Left colon (tissue), 2 donors: ENCODE results near the gene ELK4. TPM values are rescaled to one million over a fixed set of nuclear protein-coding genes. Genes with fewer than 3 reads are reported as not detected.

ENCODE experiments used
- ATAC-seq: fragments of 200-7000 bp; cut with Tn5 transposase; one replicate; pipeline ENCODE4 v1.9.1; 2020; ENCODE audit warnings: mild to moderate bottlenecking, moderate library complexity
- DNase-seq, 2 donors: peaks; one replicate each; pipeline ENCODE4 v3.0.0-alpha.2; 2020
- intact Hi-C, 2 donors: fragments of 100-400 bp; cut with DNase I in 1 of 2; cut with micrococcal nuclease in 1 of 2; formaldehyde crosslinking; loops; one replicate each; pipeline versions ENCODE4 v1.11.2 to v1.14.0; 2022; cut with DNase I, micrococcal nuclease
- total RNA-seq, 2 donors: library from RNA; stranded (reverse); fragmentation: NEBNext Ultra II Directional; extraction: Animal tissue kit (Norgen Biotek cat#: 25700); gene quantifications; one replicate each; pipeline ENCODE4 v1.2.1, GENCODE V29; 2021
- donor health status: DM: no; HTN: no; CAD: no.
- donor health status: DM: yes; HTN: yes; CAD: no.

Gene ELK4
- total RNA-seq, 2 donors from 2014 or later, result 37.4 to 39.5 TPM

- DNase-seq, result no peak
- intact Hi-C loops, result no loop called here
- ATAC-seq, result no peak
Observed at GRCh38 chr1:205610036-205610435, 21.8 kb downstream of the ELK4 start.

- ATAC-seq (no peak), DNase-seq (no peak)
- intact Hi-C loops, result no loop called here
Observed at GRCh38 chr1:205604825-205605505, 26.8 kb downstream of the ELK4 start.

- ATAC-seq, result no peak
- no peak for DNase-seq
- intact Hi-C loops, result no loop called here
Observed at GRCh38 chr1:205604059-205604458, 27.8 kb downstream of the ELK4 start.

GRCh38 chr1:205601205-205601604 lies 30.6 kb downstream of the ELK4 start:
- no peak for DNase-seq
- intact Hi-C loops, result no loop called here
- no peak for ATAC-seq

GRCh38 chr1:205600085-205600484 lies 31.7 kb downstream of the ELK4 start:
- intact Hi-C loops, result no loop called here
- DNase-seq, result no peak
- no peak for ATAC-seq

- ATAC-seq (peak; percentile 16), DNase-seq (no peak)
- intact Hi-C loops, result loop anchor here in 1 of 2 donors (10.0 kb wide), 1 partner anchor 55 kb away; no protein-coding TSS in a partner anchor
Observed at GRCh38 chr1:205599669-205600042, 32.2 kb downstream of the ELK4 start.

GRCh38 chr1:205598841-205599668 lies 32.8 kb downstream of the ELK4 start:
- intact Hi-C loops, result loop anchor here in 1 of 2 donors (10.0 kb wide), 1 partner anchor 56 kb away; no protein-coding TSS in a partner anchor
- ATAC-seq, result peak; percentile 65

GRCh38 chr1:205597691-205598314 lies 34.0 kb downstream of the ELK4 start:
- intact Hi-C loops, result loop anchor here in 1 of 2 donors (10.0 kb wide), 1 partner anchor 57 kb away; no protein-coding TSS in a partner anchor
- DNase-seq (no peak), ATAC-seq (no peak)

More at GRCh38 chr1:205598841-205599668, 32.8 kb downstream of the ELK4 start:
- DNase-seq, result peak; percentile 42 to 62

- ATAC-seq, result no peak
- no peak for DNase-seq
- intact Hi-C loops, result loop anchor here in 1 of 2 donors (10.0 kb wide), 1 partner anchor 58 kb away; no protein-coding TSS in a partner anchor
Observed at GRCh38 chr1:205596876-205597275, 34.9 kb downstream of the ELK4 start.

- intact Hi-C loops, result loop anchor here in 1 of 2 donors (10.0 kb wide), 1 partner anchor 59 kb away; no protein-coding TSS in a partner anchor
- no peak for ATAC-seq
- no peak for DNase-seq
Observed at GRCh38 chr1:205595861-205596260, 36.0 kb downstream of the ELK4 start.

GRCh38 chr1:205595435-205595834 lies 36.4 kb downstream of the ELK4 start:
- ATAC-seq, result no peak
- DNase-seq, result no peak
- intact Hi-C loops, result loop anchor here in 1 of 2 donors (10.0 kb wide), 1 partner anchor 59 kb away; no protein-coding TSS in a partner anchor

- intact Hi-C loops, result loop anchor here (5.0 to 10.0 kb wide), 2 partner anchors 37 to 60 kb away; partner anchors contain the start of gene ELK4 (in 1 of the 2)
- no peak for DNase-seq
- ATAC-seq, result no peak
Observed at GRCh38 chr1:205594846-205595245, 37.0 kb downstream of the ELK4 start.

GRCh38 chr1:205593967-205594366 lies 37.8 kb downstream of the ELK4 start:
- intact Hi-C loops, result loop anchor here (5.0 to 10.0 kb wide), 2 partner anchors 38 to 61 kb away; partner anchors contain the start of gene ELK4 (in 1 of the 2)
- ATAC-seq (no peak), DNase-seq (no peak)

GRCh38 chr1:205593532-205593931 lies 38.3 kb downstream of the ELK4 start:
- intact Hi-C loops, result loop anchor here (5.0 to 10.0 kb wide), 2 partner anchors 39 to 61 kb away; partner anchors contain the start of gene ELK4 (in 1 of the 2)
- no peak for ATAC-seq
- DNase-seq, result no peak

GRCh38 chr1:205592443-205593003 lies 39.3 kb downstream of the ELK4 start:
- DNase-seq, result no peak
- peak; percentile 0 for ATAC-seq
- intact Hi-C loops, result loop anchor here (5.0 to 10.0 kb wide), 2 partner anchors 40 to 62 kb away; partner anchors contain the start of gene ELK4 (in 1 of the 2)

GRCh38 chr1:205591522-205592351 lies 40.1 kb downstream of the ELK4 start:
- peak; percentile 83 for ATAC-seq
- intact Hi-C loops, result loop anchor here (2.0 to 10.0 kb wide), 3 partner anchors 41 to 65 kb away; partner anchors contain the start of gene ELK4 (in 1 of the 2)
- DNase-seq, result peak; percentile 74 to 91

- intact Hi-C loops, result loop anchor here (2.0 to 10.0 kb wide), 3 partner anchors 41 to 66 kb away; partner anchors contain the start of gene ELK4 (in 1 of the 2)
- ATAC-seq (no peak), DNase-seq (no peak)
Observed at GRCh38 chr1:205590777-205591513, 40.9 kb downstream of the ELK4 start.
